Dermis microvascular lymphatic vessel endothelial cell (primary cell): Measurements from ENCODE around the gene PLK2. TPM values are rescaled to one million over a fixed set of nuclear protein-coding genes. Genes with fewer than 3 reads are reported as not detected.

Source experiments
- DNase-seq, 2 donors: peaks; one replicate each; pipeline versions ENCODE4 v3.0.0 to v3.0.0-alpha.2; 2010; ENCODE audit warnings: low read depth in 2 of 2
- total RNA-seq: library from RNA; depleted of rRNA; stranded (reverse); fragments of >200 nt; gene quantifications from 2 replicates; pipeline ENCODE4 v1.2.1, GENCODE V29; 2014

The PLK2 gene
- 428 and 578 TPM in 2 replicates for total RNA-seq

- DNase-seq = peak; percentile 86 to 94
Measured at GRCh38 chr5:58460002-58460731, at the start of gene PLK2. Gene PLK2 (minus strand): TSS chr5:58460086. CDS start chr5:58459959, 127 bp downstream.

- DNase-seq = no peak
Measured at GRCh38 chr5:58507715-58508114, 47.8 kb upstream of the PLK2 start.

- no peak for DNase-seq
Measured at GRCh38 chr5:58505971-58506640, 46.2 kb upstream of the PLK2 start.

- DNase-seq = no peak
Measured at GRCh38 chr5:58505502-58505901, 45.6 kb upstream of the PLK2 start.

GRCh38 chr5:58504766-58505165 lies 44.9 kb upstream of the PLK2 start:
- DNase-seq = no peak

- no peak for DNase-seq
Measured at GRCh38 chr5:58503390-58504046, 43.6 kb upstream of the PLK2 start.

GRCh38 chr5:58501778-58502417 lies 42.0 kb upstream of the PLK2 start:
- DNase-seq = no peak

- no peak for DNase-seq
Measured at GRCh38 chr5:58499941-58500340, 40.1 kb upstream of the PLK2 start.

- DNase-seq = no peak
Measured at GRCh38 chr5:58499231-58499630, 39.3 kb upstream of the PLK2 start.

- DNase-seq = peak; percentile 32 to 62
Measured at GRCh38 chr5:58498340-58498942, 38.6 kb upstream of the PLK2 start.

GRCh38 chr5:58497921-58498320 lies 38.0 kb upstream of the PLK2 start:
- DNase-seq = no peak

GRCh38 chr5:58497386-58497785 lies 37.5 kb upstream of the PLK2 start:
- DNase-seq = no peak

- no peak for DNase-seq
Measured at GRCh38 chr5:58496488-58496887, 36.6 kb upstream of the PLK2 start.

- DNase-seq = no peak
Measured at GRCh38 chr5:58493141-58493540, 33.3 kb upstream of the PLK2 start.

GRCh38 chr5:58491216-58491892 lies 31.5 kb upstream of the PLK2 start, which contains the start of gene GAPT:
Gene GAPT (plus strand): TSS chr5:58491435. CDS start chr5:58494537, 3,102 bp downstream.
- no peak for DNase-seq

GRCh38 chr5:58490402-58491050 lies 30.6 kb upstream of the PLK2 start:
- no peak for DNase-seq

- DNase-seq = no peak
Measured at GRCh38 chr5:58486290-58486689, 26.4 kb upstream of the PLK2 start.

GRCh38 chr5:58484505-58484904 lies 24.6 kb upstream of the PLK2 start:
- no peak for DNase-seq

GRCh38 chr5:58482536-58482935 lies 22.6 kb upstream of the PLK2 start:
- no peak for DNase-seq

- DNase-seq = no peak
Measured at GRCh38 chr5:58481828-58482227, 21.9 kb upstream of the PLK2 start.
